Peyer's patch (tissue), 4 donors: Measurements from ENCODE around the gene ZBTB3. TPM values are rescaled to one million over a fixed set of nuclear protein-coding genes. Genes with fewer than 3 reads are reported as not detected.

ENCODE experiments used
- DNase-seq, 3 donors: peaks; one replicate each; pipeline ENCODE4 v3.0.0-alpha.2; 2017 to 2019
- H3K27ac ChIP-seq, 4 donors: fragments of 200-600 bp; sonication (generic); one replicate each; pipeline ENCODE4 v1.5.1; 2016 to 2019
- H3K27me3 ChIP-seq, 2 donors: fragments of 200-600 bp; sonication (generic); one replicate each; pipeline ENCODE4 v1.5.1; 2019
- H3K36me3 ChIP-seq, 3 donors: fragments of 200-600 bp; sonication (generic); one replicate each; pipeline ENCODE4 v1.5.1; 2016 to 2019
- H3K4me1 ChIP-seq, 4 donors: fragments of 200-600 bp; sonication (generic); one replicate each; pipeline ENCODE4 v1.5.1; 2016 to 2019
- H3K4me3 ChIP-seq, 4 donors: fragments of 200-600 bp; sonication (generic); 1 replicate in 3 of 4; 2 replicates in 1 of 4; pipeline ENCODE4 v1.5.1; 2016 to 2019; ENCODE audit warnings: mild to moderate bottlenecking in 1 of 4
- H3K9me3 ChIP-seq, 4 donors: fragments of 200-600 bp; sonication (generic); one replicate each; pipeline ENCODE4 v1.5.1; 2016 to 2019; ENCODE audit warnings: mild to moderate bottlenecking in 1 of 4
- CTCF ChIP-seq, 6 experiments: fragments of 450-650 bp in 4 of 6; fragments of 200-600 bp in 2 of 6; sonication (generic) in 1 of 6; IDR thresholded peaks; one replicate each; pipeline ENCODE4 v1.5.1; 2017 to 2019; ENCODE audit warnings: antibody characterized with exemption in 6 of 6, mild to moderate bottlenecking in 3 of 6, moderate library complexity in 1 of 6
- POLR2A ChIP-seq, 2 donors: fragments of 450-650 bp; IDR thresholded peaks; one replicate each; pipeline ENCODE4 v1.5.1; 2017; ENCODE audit warnings: antibody characterized with exemption in 2 of 2, mild to moderate bottlenecking in 2 of 2, moderate library complexity in 2 of 2
- total RNA-seq, 4 donors: library from RNA; depleted of rRNA; stranded (reverse); fragments of >200 nt; gene quantifications; one replicate each; pipeline ENCODE4 v1.1.0, GENCODE V29; 2016

Gene ZBTB3
- total RNA-seq, 4 donors from 2014 or later = 5.0 to 22.0 (median 9.2) TPM

DNA sequence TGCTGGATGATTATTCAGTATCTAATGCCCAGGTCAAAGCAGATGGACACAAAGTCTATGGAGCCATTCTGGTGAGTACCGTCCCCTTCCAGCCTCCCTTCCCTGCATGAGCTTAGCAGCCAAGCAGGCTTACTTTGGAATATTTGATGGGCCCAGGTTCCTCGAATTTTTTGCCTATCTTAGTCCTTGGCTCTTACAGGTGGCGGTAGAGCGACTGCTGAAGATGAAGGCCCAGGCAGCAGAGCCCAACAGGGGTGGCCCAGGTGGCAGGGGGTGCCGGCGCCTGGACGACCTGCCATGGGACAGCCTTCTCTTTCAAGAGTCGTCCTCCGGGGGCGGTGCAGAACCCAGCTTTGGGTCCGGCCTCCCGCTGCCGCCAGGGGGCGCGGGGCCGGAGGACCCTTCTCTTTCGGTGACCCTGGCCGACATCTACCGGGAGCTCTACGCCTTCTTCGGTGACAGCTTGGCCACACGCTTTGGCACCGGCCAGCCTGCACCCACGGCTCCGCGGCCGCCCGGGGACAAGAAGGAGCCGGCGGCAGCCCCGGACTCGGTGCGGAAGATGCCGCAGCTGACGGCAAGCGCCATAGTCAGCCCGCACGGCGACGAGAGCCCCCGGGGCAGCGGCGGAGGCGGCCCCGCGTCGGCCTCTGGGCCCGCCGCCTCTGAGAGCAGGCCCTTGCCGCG is 32.5 kb upstream of the ZBTB3 start:
- Histone ChIP-seq H3K4me3 (peak overlapping the region; percentile 70 to 100 (median 94)), H3K4me1 (peaks cover 3 to 42% (median 20%) of the 10 kb centered on the region in 4 donors), H3K36me3 (peaks cover 0 to 28% (median 0%) of the 10 kb centered on the region in 3 donors), H3K27me3 (no peaks in the 10 kb centered on the region), H3K9me3 (no peaks in the 10 kb centered on the region), H3K27ac (peak overlapping the region; percentile 95 to 100 (median 98))
- TF ChIP-seq POLR2A (IDR thresholded peaks at IDR 0.05) (peak in 1 of 2 donors; percentile 26), CTCF (IDR thresholded peaks at IDR 0.05) (peak; percentile 94 to 98 (median 98))
- peak; percentile 87 to 96 (median 93) for DNase-seq

- peaks cover 0 to 10% (median 6%) of the 10 kb centered on the region in 4 donors for H3K4me1 ChIP-seq
- H3K9me3 ChIP-seq = no peaks in the 10 kb centered on the region
- H3K36me3 ChIP-seq = peaks cover 0 to 39% (median 0%) of the 10 kb centered on the region in 3 donors
- DNase-seq = no peak
- H3K27me3 ChIP-seq = no peaks in the 10 kb centered on the region
- TF ChIP-seq CTCF (IDR thresholded peaks at IDR 0.05) (no peak), POLR2A (IDR thresholded peaks at IDR 0.05) (no peak)
- no peak overlapping the region for H3K4me3 ChIP-seq
- H3K27ac ChIP-seq = no peak overlapping the region
Measured at GRCh38 chr11:62782753-62783152, 28.8 kb upstream of the ZBTB3 start.

DNA sequence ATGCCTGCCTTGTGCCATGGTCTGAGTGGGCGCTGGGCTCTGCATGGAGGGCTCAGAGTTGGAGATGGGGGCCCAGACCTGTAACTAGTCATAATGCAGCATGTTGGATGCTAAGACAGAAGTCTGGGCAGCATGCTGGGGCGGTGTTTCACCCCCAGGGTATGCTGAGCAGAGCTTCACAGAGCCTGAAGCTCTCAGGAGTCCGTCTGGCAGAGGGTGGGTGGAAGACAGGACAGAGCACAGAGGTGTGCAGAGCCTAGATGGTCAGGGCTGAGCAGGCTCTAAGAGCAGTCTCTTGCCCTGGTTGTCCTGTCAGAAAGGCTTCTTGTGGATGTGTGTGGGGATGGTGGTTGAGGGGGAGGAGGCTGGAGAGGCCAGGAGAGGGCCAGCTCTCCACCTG is 24.5 kb upstream of the ZBTB3 start:
- Histone ChIP-seq H3K36me3 (peaks cover 0 to 64% (median 0%) of the 10 kb centered on the region in 3 donors), H3K27ac (no peak overlapping the region), H3K4me1 (no peaks in the 10 kb centered on the region), H3K27me3 (no peaks in the 10 kb centered on the region), H3K9me3 (no peaks in the 10 kb centered on the region), H3K4me3 (no peak overlapping the region)
- no peak for DNase-seq
- TF ChIP-seq CTCF (IDR thresholded peaks at IDR 0.05) = no peak
- no peak for TF ChIP-seq POLR2A (IDR thresholded peaks at IDR 0.05)

GRCh38 chr11:62777389-62777788 is 23.4 kb upstream of the ZBTB3 start:
- no peak for TF ChIP-seq POLR2A (IDR thresholded peaks at IDR 0.05)
- no peak for TF ChIP-seq CTCF (IDR thresholded peaks at IDR 0.05)
- Histone ChIP-seq H3K9me3 (no peaks in the 10 kb centered on the region), H3K36me3 (peaks cover 0 to 57% (median 0%) of the 10 kb centered on the region in 3 donors), H3K27me3 (no peaks in the 10 kb centered on the region), H3K27ac (no peak overlapping the region), H3K4me1 (peaks cover 0 to 1% (median under 1%) of the 10 kb centered on the region in 4 donors), H3K4me3 (no peak overlapping the region)
- DNase-seq = no peak

DNA sequence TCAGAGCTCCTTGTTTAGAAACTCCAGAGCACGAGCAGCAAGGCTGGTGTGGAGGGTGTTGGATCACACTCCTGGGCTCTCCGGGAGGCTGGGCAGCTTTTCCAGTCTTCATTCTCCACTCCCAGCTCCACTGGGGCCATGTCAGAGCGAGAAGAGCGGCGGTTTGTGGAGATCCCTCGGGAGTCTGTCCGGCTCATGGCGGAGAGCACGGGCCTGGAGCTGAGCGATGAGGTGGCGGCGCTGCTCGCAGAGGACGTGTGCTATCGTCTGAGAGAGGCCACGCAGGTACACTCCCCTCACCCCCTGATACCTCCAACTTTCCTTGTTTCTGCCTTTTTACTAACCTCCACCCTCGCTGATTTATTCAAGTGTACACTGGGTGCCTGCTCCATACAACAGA is 21.7 kb upstream of the ZBTB3 start:
- H3K4me1 ChIP-seq = peaks cover 0 to 10% (median 4%) of the 10 kb centered on the region in 4 donors
- no peak overlapping the region for H3K27ac ChIP-seq
- DNase-seq = no peak
- H3K27me3 ChIP-seq = no peaks in the 10 kb centered on the region
- no peaks in the 10 kb centered on the region for H3K9me3 ChIP-seq
- H3K4me3 ChIP-seq = no peak overlapping the region
- TF ChIP-seq POLR2A (IDR thresholded peaks at IDR 0.05) = no peak
- no peak for TF ChIP-seq CTCF (IDR thresholded peaks at IDR 0.05)
- H3K36me3 ChIP-seq = peaks cover 0 to 49% (median 0%) of the 10 kb centered on the region in 3 donors
